ENCODE results near the gene CARMIL1.
"Not testable (repeated sequence)": the region's sequence is repeated elsewhere in the genome, so short reads cannot be mapped to it uniquely, and the experiment has no call there.

The CARMIL1 gene

DNA sequence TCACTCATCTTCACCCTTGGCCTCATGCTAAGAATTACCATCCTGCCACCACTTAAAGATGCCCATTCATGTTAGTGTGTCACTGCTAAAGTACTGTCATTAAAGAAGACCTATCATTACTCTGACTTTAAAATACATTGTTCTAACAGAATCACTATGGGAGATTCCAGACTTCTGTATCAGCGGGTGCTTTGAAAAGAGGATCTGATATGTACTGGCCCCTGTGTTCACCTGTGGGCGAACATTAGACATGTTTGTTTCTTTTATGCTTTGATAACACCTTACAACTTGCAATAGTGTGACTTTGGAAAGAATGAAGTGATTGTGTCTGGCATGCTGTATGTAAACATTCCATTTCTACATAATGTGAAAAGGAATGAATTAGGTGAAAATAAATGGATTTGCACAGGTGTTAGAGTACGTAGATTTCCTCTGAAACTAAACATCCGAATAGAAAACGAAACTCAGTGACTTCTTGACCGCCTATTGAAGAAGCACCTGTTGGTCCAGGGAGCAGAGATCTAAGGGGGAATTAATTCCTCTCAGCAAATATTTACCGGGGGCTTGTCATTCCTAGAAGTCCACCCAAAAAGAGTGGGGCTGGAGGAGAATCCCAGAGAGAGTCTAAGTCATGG lies 132.3 kb downstream of the CARMIL1 start:
- no peak for DNase-seq (ENCODE audit: low read depth)

DNA sequence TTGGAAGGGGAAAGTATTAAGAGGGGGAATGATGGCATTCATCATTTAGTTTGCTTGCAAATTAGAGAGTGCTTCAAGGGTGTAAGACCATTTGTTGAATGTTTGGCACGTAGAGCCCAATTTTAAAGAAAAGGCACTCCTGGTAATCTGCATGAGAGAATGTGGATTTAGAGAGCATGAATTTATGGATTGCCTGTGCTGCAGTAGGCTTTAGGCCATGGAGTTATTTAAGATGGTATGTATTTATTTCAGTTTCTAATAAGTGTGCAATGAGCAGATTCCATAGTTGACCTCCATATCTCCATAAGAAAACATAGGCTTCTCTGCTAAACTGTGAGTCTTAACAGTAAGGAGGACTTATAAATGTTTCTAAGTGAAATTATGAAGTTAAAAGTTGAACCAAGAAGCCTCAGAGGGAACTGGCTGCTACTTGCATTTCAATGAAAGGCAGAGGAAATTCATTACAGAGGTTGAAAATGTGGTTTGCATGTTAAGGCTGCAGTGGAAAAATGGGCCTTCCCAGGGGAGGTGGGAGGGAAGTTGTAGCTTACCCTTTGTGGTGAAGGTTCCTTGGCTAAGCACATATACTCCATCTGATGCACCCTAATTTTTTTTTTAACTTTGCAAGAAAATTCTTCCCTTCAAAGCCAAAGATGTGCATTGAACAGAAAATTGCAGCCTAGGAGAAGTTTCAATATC lies 134.2 kb downstream of the CARMIL1 start:
- no peak for DNase-seq (ENCODE audit: low read depth)

DNA sequence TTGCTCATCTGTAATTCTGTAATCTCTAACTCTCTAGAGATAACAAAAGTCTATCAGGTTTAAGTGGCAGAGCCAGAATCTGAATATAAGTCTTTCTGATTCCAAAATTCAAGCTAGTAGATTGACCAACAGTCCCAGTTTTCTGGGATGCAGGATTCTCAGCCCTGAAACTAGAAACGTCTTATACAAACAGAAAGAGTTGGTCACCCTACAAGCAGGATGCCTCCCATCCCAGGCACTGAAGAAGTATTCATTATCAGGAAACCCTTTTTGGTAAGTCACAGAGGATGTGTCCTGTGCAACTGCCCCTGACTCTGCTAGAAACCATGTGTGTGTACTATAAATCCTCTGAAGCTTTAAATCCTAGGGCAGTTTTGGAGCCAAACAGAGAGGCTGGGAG lies 135.0 kb downstream of the CARMIL1 start:
- DNase-seq (ENCODE audit: low read depth), result no peak

DNA sequence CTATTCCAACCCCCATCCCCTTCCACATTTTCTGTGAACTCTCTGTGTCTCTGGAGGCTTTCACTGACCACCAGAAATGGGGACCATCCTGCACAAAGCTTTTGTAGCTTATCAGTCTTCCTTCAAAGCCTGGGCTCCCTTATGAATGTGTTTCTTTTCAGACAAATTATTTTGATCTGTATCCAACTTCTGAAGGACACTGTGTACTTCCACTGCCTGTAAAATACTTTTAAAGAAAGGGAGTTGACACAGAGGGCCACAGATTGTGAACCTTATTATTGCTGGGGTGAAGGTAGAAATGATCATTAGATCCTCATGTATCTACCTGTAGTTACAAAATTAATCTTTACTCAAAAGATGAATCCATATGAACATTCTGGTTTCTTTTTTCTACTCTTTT lies 135.6 kb downstream of the CARMIL1 start:
- no peak for DNase-seq (ENCODE audit: low read depth)

DNA sequence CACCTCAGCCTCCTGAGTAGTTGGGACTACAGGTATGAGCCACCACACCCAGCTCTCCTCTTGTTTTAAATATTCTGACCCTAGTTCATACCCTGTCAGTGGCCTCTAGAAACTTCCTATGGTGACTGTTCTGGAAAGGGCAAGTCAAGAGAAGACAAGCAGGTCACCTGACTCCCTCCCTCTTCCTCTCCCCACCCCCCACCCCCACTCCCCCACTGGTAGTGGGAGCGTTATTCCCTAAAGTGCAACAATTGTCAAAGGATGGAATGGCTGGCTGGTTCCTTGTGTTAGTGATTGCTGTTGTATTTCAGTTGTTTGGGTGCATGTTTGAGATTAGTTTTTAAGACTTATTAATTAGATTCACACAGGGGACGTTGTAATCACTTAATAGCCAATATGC lies 136.1 kb downstream of the CARMIL1 start:
- no peak for DNase-seq (ENCODE audit: low read depth)

DNA sequence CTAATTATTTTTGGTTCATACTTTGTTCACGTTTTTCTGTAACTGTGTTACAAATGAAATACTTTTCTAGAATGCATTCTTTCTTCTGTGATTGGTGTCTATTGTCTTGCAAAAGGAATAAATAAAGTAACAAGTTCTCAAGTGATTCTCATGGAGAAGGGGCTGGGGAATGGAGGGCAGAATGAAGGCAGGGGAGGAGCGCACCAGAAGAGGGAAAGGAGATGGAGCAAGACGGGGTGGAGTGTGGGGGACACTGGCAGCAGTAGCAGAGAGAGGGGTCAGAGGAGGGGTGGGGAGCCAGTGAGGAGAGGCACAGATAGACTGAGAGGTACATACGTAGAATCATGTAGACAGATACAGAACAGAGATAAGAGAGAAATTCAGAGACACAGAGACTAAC lies 136.5 kb downstream of the CARMIL1 start:
- DNase-seq (ENCODE audit: low read depth), result no peak

DNA sequence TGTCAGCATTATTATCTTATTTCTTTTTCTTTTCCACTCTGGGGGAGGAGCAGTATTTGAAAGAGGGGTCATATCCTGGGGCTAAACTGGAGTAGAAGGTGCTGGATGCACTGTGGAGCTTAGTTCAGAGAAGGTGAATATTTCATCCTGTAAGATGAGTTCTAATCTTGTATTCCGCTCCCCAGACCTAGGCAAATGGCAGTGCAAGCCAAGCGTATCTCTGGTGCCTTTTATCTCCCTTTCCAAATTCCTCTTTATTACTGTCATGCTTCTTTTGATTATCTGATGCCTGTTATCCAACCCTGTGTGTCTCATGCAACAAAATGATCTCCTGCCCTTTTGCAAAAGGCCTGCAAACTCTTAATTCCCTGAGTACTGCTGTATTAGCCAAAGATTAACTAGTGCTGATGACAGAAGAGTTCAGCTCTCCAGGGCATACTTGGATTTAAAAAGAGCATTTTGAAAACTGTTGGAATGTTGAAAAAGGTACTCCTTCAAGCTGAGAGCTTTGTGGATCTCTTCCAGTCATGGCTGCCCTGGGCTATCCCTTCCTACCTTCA lies 138.0 kb downstream of the CARMIL1 start:
- DNase-seq (ENCODE audit: low read depth), result no peak

DNA sequence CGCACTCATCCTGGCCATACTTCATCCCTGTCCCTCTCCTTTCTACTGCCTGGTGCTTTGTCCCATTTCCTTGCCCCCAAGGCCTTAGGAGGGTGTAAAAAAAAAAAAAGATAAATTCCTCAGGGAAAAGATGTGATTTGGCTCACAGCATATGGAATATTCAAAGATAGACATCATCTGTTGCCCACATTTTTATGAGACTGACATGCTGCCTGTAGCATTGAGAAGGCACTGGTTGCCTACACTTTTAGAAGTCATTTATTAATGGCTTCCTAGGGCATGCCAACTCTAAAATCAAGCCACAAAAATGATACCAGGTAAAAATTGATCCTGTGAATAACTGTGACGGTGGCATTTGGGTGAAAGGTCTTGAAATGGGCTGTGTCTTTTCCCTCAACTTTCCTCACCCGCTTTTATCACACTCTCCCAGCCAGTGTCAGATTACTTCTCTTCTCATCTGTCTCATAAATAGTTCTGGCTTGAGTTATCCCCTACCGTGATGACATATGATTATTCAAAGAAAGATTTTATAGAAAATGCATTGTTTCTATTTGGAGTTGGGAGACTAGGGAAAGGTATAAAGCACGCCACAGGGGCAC lies 139.4 kb downstream of the CARMIL1 start:
- no peak for DNase-seq (ENCODE audit: low read depth)

DNA sequence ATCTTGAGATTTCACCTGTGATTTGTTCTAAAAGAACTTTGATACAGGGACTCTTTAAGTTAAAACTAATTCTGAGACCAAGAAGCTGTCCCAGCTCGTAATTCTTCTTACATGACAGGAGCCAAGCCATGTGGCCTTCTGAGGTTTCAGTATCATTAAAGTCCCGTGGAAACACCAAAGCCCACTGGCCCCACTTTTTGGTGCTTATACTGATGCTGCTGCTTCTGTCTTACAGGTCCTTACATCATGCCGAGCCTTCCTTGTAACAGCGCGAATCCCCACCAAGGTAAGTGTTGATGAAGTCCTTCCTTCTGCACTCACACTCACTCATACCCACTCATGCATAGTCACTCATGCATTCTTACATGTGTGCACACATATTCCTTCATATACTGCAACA lies 140.7 kb downstream of the CARMIL1 start:
- DNase-seq (ENCODE audit: low read depth), result no peak

DNA sequence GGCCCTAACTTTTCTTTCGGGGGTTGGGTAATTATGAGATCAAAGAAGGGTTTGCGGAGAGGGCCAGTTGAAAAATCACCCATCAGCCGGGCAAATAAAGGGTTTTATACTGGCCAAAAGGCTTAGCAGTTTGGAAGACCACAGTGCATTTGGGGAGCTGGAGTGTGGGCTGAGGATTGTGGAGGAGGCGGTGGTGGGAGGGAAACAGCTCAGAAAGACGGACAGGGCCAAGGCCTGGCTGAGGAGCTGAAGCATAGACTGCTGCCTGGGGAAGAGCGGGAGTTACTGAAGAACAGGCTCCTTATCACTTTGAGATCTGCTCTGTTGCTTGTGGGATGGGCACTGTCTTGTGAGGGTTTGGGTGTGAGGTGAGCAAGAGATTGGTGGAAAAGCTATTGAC lies 144.2 kb downstream of the CARMIL1 start:
- DNase-seq (ENCODE audit: low read depth), result no peak

DNA sequence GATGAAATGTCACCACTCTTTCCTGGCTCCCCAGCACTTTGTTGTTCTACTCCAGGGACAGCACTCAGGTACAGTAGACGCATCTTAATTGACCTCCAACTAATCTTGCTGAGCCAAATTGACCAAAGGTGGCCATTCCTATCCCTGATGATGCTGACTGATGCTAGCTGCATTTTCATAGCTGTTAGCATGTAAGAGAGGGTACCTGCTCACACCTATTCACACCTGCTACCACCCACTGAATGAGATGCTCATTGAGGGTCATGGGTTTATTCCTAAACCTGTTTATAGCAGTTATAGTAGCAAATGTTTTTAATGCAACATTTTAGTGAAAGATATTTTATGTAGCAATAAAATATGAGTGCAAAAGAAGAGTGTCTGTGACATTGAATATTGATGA lies 145.1 kb downstream of the CARMIL1 start:
- no peak for DNase-seq (ENCODE audit: low read depth)

DNA sequence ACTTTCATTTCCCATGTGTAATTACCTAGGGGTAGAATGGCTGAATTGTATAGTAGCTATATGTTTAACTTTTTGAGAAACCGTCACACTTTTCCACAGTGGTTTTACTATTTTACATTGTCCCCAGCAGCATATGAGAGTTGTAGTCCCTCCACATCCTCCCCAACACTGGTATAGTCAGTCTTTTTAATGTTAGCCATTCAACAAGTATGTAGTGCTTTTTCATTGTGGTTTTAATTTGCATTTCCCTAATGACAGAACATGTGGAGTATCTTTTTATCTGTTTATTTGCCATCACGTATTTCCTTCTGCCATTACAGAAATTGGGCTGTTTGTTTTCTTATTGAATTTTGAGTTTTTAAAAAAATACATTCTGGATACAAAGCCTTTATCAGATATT lies 148.4 kb downstream of the CARMIL1 start:
- DNase-seq (ENCODE audit: low read depth), result no peak

DNA sequence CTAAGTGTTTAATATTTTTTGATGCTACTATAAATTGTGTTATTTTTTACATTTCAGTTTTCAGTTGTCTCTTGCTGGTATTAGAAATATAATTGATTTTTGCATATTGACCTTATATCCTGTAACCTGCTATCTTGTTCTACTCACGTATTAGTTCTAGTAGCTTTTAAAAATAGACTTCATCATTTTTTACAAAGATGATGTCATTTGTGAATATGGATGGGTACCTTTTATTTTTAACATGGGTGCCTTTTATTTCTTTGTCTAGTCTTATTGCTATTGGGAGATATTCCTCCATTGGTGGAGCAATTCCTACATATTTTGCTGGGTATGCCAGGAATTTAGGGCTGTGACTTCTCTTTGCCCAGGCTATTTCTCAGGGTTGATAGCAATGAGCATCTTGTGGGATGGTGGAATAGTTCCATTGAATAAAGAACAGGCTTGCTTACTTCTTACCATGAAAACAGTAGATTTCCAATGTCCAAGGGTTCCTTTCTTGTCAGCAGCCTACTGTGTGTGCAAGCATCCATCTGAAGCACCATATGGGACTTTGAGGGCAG lies 149.7 kb downstream of the CARMIL1 start:
- no peak for DNase-seq (ENCODE audit: low read depth)

DNA sequence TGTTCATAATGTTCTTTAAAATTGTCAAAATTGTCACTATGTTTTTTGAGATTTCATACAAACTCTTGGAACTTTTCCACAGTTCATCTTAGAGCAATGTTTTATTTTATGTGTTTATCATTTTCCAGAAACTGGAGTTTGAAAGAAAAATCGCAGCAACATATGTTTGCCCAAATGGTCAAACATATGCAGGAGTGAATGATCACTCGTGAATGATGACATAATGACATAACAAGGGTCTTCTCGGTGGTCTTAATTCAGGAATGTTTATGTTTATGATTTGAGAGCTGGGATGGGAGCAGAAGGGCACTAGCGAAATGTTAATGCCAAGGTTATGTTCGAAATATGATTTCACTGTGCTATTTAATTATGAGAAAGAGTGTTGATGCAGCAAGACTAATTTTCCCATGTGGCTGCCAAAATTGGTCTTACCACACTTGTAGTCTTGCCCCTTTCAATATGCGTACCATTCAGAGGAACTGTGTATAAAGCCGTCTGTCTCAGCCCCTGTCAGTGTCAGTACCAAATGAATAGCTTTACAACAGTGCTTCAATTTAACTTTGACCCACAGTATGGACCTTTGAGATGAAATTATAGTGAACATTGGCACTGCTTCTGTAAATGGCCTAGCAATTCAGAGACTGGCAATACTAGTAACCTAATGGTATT lies 152.3 kb downstream of the CARMIL1 start:
- DNase-seq (ENCODE audit: low read depth), result no peak

DNA sequence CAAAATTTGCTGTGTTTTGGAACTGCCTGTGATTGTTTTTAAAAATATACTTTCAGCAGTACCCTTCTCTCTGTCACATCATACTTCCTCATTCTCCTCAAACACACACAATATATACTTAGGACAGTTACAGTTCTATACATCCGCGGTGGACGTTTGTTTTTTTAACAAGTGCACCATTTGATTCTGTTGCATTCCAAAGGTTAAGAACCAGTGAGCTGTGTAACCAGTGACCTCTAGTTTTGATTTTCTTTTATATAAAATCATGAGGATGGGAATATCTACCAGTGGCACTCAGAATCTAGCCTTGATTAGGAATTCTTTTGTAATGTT lies 152.8 kb downstream of the CARMIL1 start:
- DNase-seq (ENCODE audit: low read depth), result no peak

DNA sequence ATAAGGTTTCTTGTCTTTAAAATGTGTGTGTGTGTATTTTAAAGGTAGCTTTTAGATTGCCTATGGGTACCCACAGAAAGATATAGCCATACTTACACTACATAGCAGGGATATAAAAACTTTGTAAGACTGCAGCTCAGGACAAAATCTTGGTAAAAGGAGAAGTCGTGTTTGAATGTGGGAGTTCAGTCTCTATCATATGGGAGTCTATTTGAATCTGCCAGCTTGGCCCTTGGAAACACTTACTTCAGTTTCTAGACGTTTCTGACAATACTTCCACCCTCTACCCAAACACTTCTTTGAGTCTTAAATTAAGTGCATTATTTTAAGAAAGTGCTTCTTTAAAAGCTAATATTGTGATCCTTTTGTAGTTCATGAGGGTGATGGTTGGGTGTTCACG lies 155.7 kb downstream of the CARMIL1 start:
- DNase-seq (ENCODE audit: low read depth), result no peak

DNA sequence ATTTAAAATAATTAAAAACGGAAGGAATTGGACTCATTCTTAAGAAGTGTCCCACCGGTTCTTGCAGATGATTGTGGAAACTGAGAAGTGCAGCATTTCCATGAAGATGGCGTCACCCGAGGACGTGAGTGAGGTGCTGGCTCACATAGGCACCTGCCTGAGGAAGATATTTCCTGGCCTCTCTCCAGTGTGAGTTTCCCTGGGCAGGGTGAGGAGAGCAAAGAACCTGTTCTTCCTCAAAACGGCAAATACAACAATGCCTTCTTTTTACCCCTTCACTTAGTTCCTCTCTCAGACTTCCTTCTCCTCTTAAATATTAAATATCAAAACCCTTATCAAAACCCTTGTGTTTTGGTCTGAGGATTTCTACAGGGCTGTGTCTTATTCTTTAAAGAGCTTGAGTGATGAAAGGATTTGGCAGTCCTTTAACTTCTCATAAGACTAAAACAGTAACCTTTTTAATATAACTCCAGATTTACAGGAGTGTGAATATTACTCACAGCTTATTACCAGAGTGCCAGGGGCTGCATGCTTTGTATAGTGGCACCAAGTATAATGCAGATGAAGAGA lies 156.3 kb downstream of the CARMIL1 start:
- DNase-seq (ENCODE audit: low read depth), result no peak

DNA sequence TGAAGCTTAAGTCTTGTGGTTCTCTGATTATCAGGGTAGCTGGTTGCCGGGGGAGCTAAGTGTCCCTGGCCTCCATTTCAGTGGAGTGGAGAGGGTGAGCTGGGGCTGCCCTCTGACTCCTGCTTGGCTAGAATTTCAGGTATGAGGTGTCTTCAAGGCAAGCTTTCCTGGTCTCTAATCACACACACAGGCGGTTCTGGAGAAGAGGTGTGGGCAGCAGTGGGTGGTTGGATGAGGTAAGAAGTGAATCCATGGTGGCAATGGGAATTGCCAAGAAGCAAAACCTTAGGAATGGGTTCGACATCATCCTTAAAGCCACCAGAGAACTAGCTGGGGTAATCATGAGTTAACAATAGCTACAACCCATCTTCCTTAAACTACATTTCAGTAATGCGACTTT lies 157.6 kb downstream of the CARMIL1 start:
- DNase-seq (ENCODE audit: low read depth), result no peak

DNA sequence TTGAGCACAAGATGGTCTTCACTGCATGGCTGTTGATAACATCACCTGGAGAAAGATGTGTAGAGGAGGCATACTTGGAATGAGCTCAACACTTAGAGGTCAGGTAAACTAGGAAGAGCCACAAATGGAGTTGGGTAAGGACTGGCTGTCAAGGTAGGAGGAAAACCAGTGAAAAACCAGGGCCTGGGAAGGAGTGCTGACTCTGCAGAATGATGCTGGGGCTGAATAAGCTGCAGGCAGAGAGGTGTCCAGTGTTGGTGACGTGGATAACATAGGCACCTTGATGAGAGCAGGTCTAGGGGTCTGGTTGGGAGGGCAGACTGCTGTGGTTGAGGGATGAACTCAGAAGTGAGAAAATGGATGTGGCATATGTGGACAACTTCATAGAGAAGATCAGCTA lies 160.2 kb downstream of the CARMIL1 start:
- no peak for DNase-seq (ENCODE audit: low read depth)

DNA sequence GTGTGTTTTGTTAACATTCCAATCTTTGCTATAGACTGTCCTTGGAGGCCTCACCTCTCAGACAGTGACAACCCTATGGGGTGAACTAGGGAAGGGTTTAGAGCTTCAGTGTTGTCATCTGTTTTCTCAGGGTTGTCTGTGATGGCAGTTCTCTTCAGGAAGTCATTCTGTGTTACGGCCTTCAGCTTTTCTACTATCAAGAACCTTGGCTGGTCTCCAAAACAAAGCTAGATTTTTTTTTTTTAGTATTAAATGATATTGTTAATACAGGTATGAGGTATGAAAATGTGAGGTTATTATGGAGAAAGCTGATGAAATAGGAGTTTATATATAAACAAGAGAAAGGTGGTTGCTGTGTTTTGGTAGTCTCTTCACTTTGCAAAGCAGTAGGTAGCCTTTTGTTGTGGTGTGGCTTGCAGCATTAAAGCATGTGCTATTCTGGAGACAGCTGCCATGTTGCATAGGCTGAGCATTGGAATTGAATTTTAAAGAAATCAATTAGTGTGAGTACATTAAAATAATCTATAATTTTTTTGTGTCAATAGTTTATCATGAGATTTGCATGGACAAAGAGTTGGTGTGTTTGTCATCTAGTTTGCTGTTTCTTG lies 162.6 kb downstream of the CARMIL1 start:
- no peak for DNase-seq (ENCODE audit: low read depth)

DNA sequence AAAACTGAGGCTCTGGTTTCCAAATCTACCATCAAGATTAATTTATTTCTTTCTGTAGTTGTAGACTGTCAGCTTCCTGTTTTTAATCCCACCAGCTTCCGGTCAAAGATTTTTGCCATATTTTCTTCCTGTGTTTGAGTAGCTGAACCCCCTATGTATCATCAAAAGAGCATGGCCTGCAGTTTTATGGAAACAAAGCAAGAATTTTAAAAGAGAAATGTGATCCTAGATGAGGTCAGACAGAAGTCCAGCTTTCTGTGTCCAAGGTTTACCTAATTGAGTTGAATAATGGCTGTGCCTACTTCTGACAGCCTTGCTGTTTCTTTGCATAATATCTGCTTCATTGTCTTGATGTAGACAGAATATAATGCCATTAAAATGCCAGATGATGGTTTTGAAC lies 163.7 kb downstream of the CARMIL1 start:
- no peak for DNase-seq (ENCODE audit: low read depth)

DNA sequence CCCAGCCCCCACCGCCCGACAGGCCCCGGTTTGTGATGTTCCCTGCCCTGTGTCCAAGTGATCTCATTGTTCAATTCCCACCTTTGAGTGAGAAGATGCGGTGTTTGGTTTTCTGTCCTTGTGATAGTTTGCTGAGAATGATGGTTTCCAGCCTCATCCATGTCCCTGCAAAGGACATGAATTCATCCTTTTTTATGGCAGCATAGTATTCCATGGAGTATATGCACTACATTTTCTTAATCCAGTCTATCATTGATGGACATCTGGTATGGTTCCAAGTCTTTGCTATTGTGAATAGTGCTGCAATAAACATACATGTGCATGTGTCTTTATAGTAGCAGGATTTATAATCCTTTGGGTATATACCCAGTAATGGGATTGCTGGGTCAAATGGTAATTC lies 165.3 kb downstream of the CARMIL1 start:
- not testable (repeated sequence) for DNase-seq (ENCODE audit: low read depth)
